LNCAP (cell line): ENCODE results near the gene PXDC1.
A peak's percentile ranks its signal among the peaks of the same experiment; 100 is the strongest.

ENCODE experiments used
- TF ChIP-seq, protein P1 (sequence below): fragments of 450-650 bp; IDR thresholded peaks from 2 replicates; pipeline ENCODE4 v1.5.1; 2017; ENCODE audit warnings: mild to moderate bottlenecking

Gene PXDC1

DNA sequence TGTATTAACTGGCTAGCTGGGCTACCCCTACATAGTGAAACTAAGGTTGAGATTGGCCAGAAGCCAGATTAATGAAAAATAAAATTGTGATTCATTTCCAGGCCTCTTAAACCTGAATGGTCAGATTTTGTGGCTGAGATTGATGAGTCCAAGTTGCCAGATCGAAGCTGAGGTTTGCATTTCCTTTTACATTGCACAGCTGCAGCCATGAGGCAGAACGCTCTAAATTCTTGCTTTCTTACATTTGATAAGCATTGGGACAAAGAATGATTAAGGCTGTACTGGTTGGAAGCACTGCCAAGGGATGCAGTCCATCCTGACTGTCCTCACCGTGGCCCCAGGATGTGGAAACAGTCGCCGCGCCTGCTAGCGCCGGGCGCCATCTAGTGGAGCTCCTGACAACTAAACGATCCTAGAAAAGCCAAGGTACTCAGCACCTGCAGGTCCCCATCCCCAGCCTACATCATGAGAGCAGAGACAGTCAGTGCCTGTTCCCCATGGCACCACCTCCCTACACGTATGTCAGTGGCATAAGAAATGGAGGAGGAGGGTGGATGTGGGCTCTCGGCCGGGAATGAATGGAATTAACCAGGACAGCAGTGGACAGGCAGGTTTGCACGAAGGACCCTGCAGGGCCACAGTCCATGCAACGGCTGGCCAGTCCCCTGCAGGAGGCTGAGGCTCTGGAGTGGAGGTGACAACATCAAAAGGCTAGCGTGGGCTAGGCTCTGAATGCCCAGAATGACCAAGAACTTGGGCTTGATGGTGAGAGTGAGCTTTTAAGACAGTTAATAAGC, 19.0 kb downstream of the PXDC1 start:
- TF ChIP-seq, protein P1, sequence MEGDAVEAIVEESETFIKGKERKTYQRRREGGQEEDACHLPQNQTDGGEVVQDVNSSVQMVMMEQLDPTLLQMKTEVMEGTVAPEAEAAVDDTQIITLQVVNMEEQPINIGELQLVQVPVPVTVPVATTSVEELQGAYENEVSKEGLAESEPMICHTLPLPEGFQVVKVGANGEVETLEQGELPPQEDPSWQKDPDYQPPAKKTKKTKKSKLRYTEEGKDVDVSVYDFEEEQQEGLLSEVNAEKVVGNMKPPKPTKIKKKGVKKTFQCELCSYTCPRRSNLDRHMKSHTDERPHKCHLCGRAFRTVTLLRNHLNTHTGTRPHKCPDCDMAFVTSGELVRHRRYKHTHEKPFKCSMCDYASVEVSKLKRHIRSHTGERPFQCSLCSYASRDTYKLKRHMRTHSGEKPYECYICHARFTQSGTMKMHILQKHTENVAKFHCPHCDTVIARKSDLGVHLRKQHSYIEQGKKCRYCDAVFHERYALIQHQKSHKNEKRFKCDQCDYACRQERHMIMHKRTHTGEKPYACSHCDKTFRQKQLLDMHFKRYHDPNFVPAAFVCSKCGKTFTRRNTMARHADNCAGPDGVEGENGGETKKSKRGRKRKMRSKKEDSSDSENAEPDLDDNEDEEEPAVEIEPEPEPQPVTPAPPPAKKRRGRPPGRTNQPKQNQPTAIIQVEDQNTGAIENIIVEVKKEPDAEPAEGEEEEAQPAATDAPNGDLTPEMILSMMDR = peak; percentile 83

- TF ChIP-seq, protein P1 = no peak
Measured at GRCh38 chr6:3731700-3732099, 19.8 kb downstream of the PXDC1 start.

GRCh38 chr6:3729603-3730344, 21.7 kb downstream of the PXDC1 start:
- TF ChIP-seq, protein P1 = no peak

DNA sequence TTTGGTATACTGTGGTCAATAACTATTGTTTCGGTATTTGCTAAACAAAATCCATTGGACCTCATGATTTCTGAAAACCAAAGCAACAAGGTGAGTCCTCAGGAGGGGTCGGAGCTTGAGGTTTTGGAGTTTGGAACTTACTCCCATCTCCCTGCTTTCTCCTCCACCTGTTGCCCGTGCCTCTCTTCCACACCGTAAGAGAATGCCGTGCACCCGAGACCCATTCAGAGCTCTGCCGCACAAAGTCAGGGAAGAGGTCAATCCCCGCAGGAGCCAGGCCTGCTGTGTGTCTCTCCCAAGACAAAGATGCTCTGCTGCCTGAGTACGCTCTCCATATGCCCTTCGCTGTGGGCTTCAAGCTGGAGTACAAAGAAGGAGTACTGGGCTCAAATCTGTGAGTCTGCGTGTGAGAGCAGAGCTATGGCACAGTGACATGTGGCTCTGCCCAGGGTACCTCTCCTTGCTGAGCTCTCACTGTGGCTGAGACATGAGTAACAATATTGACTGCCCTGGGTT, 23.9 kb downstream of the PXDC1 start:
- TF ChIP-seq, protein P1 = no peak

DNA sequence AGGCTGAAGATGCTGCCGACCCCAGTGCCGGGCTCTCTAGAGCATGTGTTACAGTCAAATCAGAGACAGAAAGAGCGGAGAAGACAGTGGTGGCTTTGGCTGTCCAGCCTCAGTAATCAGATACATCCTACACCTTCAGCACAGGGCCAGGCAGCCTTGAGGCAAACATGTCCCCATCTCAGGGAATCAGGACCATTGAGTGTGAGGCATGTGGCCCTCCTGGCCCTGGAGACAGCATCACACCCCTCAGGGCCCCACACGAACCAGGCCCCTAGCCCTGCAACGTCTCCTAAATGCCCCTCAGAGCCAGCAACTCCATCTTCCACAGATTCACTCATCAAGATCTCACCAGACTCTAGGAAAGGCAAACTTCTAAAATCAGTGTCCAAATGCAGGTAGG, 24.5 kb downstream of the PXDC1 start:
- TF ChIP-seq, protein P1 = no peak

- TF ChIP-seq, protein P1 = no peak
Measured at GRCh38 chr6:3726421-3726820, 25.1 kb downstream of the PXDC1 start.

GRCh38 chr6:3725145-3726047, 26.1 kb downstream of the PXDC1 start:
- TF ChIP-seq, protein P1 = no peak
